GM19238 (cell line): ENCODE results near the gene USP7.
"Not testable (repeated sequence)": the region's sequence is repeated elsewhere in the genome, so short reads cannot be mapped to it uniquely, and the experiment has no call there.

Experiments
- DNase-seq: peaks from one replicate; pipeline ENCODE4 v3.0.0; 2011; ENCODE audit warnings: low spot score; ENCODE audit not compliant: insufficient read length

USP7 gene

DNA sequence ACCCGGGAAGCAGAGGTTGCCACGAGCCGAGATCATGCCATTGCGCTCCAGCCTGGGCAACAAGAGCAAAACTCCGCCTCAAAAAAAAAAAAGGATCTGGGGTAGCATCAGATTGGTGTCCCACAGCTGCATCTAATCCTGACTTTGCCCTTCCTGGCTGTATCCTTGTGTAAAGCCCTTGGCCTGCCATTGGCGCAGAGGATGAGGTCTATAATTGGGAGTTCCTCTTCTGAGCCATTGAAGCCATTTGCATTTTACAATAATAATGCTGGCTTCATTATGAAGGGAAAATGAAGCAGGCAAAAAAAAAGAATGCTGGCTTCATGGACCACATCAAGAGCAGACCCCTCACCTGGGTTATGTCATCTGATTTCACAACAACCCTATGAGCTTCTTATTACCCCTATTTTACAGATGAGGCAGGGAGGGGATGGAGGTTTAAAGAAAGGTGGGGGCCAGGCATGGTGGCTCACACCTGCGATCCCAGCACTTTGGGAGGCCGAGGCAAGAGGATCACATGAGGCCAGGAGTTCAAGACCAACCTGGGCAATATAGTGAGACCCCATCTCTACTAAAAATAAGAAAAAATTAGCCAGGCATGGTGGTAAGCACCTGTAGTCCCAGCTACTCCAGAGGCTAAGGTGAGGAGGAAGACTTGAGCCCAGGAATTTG is 82.7 kb downstream of the USP7 start:
- DNase-seq: no peak

DNA sequence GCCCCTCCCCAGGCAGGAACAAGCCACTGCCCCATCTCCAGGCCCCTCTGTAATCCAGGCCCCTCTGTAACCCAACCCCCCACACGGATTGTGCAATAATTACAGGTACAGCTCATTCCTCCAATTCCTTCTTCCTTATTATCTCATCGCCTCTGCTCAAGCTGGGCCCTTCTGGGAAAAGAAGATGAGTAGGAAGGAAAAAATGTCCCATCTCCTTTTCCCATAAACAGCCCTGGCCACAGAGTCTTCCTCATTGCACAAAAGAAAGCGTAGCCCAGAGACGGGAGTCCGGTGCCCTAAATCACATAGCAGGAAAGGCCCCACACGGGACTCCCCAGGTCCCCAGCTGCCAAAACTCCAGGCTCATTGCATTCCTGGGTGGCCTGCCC is 85.2 kb downstream of the USP7 start:
- no peak for DNase-seq

DNA sequence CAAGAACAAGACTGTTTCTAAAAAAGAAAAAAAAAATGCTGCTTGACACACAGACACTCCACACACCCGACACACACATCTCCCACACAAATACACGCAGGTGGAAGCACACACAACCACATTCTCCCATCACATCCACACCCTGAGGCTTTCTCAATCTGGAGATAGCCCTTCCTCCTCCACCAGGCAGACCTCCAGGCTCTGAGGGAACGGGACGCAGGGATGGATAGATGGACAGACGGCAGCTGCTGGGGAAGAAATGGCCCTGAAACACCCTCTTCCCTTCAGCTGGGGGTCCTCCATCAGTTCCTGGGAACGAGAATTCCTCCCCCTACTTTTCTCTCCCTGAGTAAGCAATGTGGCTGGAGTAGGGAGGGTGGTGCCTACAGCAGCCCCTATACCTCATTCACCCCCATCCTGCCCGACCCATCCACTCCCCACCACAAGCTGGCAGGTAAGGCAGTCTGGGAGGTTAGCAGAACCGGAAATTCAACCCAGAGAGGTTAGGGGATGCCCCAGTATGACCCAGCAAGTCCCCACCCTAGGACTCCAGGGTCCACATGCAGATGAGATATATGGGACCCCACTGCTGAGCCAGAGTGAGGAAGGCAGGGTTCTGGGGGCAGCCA is 85.7 kb downstream of the USP7 start:
- no peak for DNase-seq

DNA sequence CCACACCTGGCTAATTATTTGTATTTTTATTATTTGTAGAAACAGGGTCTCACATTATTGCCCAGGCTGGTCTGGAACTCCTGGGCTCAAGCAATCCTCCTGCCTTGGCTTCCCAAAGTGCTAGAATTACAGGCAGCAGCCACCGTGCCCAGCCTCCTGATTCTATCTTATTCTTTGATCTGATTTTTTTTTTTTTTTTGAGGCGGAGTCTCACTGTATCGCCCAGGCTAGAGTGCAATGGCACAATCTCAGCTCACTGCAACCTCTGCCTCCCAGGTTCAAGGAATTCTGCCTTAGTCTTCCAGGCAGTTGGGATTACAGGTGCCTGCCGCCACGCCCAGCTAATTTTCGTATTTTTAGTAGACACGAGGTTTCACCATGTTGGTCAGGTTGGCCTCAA is 88.4 kb downstream of the USP7 start:
- DNase-seq: not testable (repeated sequence)

DNA sequence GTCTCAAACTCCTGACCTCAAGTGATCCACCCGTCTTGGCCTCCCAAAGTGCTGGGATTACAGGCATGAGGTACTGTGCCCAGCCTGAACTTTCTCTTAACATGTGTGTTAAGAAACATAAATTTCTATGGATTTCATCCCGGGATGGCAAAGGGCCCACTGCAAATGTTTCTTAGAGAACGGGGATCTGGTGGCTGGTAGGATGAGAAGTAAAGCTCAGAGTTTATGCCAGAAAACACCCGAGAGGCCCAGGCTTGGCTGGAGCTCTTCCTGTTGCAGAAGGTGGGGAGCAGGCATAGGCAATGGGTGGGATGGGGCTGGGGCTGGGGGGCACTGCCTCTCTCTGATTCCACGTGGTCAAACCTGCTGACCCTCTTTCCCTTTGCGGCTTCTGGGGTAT is 89.3 kb downstream of the USP7 start:
- no peak for DNase-seq

DNA sequence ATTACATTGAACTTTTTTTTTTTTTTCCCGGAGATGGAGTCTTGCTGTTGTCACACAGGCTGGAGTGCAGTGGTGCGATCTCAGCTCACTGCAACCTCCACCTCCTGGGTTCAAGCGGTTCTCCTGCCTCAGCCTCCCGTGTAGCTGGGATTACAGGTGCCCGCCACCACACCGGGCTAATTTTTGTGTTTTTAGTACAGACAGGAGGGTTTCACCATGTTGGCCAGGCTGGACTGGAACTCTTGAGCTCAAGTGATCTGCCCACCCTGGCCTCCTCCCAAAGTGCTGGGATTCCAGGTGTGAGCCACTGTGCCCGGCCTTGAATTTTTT is 89.9 kb downstream of the USP7 start:
- not testable (repeated sequence) for DNase-seq

DNA sequence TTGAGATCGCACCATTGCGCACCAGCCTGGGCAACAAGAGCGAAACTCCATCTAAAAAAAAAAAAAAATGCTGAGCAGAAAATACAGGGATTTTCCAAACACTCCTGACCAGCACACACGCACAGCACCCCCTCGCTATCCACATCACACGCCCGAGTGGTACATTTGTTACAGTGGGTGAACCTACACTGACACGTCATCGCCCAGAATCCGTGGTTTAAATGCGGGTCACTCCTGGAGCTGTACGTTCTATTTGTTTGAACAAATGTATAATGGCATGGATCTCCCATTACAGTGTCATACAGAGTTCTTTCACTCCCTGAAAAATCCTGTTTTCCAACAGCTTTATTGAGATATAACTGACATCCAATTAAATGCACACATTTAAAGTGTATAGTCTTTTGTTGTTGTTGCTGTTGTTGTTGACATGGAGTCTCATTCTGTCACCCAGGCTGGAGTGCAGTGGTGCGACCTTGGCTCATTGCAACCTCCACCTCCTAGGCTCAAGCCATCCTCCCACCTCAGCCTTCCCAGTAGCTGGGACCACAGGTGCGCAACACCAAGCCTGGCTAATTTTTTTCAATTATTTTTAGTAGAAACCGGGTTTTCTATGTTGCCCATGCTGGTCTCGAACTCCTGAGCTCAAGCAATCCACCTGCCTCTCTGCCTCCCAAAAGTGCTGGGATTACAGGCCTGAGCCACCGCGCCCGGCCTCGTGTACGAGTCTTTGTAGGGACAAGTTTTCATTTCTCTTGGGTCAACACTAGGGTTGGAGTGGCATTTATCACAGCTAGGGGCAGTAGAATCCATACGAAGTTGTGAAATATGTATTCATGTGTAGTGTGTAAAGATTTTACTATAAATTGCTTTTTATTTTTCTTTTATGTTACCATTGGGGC is 90.5 kb downstream of the USP7 start:
- no peak for DNase-seq

DNA sequence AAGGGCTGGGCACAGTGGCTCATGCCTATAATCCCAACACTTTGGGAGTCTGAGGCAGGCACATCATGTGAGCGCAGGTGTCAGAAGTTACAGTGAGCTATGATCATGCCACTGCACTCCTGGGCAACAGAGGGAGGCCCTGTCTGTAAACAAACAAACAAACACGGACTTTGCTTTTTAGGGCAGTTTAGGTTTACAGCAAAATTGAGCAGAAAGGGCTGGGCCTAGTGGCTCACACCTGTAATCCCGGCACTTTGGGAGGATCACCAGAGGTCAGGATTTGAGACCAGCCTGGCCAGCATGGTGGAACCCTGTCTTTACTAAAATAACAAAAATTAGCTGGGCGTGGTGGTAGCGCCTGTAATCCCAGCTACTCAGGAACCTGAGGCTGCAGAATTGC is 91.6 kb downstream of the USP7 start:
- no peak for DNase-seq

DNA sequence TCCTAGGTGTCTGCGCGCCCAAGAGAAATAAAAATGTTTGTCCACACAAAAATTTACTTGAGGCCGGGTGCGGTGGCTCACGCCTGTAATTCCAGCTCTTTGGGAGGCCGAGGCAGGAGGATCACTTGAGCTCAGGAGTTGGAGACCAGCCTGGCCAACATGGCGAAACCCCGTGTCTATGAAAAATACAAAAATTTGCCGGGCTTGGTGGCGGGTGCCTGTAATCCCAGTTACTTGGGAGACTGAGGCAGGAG is 93.8 kb downstream of the USP7 start:
- DNase-seq: not testable (repeated sequence)

DNA sequence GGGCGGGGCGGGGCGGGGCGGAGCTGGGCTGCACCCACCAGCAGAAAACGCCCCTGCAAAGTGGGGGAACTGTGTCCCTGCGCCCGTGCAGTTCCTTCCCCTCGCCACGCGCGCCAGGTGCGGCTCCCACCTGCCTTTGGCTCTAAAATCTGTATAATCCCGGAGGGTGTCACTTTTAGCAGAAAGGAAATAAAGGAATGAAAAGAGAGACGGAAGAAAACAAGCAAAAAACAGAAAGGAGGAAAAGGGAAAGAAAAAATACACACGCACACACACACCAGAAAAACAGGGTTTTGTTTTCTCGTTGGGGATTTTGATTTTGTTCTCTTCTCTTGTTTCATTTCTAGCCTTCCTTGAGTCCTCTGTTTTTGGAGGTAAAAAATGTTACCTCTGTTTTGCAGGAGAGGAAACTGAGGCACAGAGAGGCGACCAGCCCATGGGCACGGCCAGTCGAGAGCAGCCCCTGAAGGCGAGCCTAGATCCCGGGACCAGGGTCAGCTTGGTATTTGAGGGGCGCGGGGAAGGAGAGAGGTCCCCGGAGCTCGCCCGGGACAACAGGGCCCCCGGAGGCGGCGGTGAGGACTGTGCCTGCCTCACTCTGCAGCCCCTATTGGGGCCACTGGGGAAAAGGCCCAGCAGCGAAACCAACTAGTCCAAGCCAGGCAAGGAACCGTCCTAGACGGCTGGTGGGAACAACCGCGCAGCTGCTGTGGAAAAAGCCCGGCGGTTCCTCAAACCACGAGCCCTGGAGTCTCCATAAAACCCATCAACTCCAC is 94.3 kb downstream of the USP7 start:
- no peak for DNase-seq

DNA sequence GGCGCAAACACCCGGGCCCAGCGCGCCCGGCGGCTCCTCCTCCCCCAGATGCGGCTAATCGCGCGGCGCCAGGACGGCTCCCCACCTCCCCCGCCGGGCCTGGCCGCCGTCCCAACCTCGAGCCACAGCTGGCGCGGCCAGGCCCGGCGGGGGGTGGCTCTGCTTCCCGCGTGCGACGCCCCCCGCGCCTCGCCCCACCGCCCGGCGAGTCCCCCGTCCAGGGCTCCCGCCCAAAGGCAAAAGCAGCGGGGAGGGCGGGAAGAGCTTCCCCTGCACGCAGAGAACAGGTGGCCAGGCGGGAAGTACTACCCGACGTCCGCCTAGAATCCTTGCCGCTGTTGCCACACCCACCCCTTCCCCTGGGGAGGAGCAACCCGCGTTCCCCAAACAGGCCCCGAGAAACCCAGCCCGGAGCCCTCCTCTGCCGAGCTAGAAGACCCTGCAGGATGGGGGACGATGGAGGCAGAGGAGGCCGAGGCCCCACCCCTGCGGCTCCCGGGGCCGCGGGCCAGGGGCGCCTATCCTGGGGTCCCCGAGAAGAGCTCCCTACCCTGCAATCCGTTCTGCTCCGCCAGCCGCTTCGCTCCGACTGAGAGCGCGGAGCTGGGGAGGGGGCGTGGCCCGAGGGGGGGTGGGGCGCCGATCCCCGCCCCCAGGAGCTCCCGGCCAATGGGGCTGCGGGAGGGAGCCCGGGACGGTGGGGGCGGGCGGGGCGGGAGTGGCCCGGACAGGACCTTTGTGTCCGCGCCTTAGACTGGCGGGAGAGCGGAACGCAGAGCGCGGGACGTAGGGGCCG is 95.1 kb downstream of the USP7 start, which contains the start of gene CARHSP1:
Gene CARHSP1 (minus strand): TSS at position 591 of the 796 bp plus-strand sequence. CDS start 9,678 bp downstream, outside the sequence.
- DNase-seq: peak; percentile 93

DNA sequence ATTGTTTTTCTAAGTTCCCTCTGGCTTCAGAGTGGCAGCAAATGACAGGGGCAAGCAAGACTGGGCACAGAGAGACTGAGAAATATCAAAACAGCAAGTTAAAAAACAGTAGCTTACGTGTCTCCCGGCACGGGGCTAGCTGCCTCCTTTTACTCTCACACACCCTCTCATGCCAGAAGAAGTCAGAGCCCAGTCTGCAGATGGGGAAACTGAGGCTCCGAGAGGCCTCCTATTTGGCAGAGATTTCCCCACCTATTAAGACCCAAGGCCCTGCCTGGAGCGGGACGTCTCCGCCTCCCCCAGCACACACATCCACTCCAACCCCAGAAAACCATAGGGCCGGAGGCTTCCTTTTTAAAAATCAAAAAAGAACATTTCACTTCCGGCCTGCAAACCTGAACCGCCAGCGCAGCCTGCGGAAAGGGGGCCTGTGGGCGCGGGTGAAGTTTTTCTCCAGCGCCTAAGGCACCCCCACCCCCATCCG is 95.7 kb downstream of the USP7 start:
- DNase-seq: no peak

DNA sequence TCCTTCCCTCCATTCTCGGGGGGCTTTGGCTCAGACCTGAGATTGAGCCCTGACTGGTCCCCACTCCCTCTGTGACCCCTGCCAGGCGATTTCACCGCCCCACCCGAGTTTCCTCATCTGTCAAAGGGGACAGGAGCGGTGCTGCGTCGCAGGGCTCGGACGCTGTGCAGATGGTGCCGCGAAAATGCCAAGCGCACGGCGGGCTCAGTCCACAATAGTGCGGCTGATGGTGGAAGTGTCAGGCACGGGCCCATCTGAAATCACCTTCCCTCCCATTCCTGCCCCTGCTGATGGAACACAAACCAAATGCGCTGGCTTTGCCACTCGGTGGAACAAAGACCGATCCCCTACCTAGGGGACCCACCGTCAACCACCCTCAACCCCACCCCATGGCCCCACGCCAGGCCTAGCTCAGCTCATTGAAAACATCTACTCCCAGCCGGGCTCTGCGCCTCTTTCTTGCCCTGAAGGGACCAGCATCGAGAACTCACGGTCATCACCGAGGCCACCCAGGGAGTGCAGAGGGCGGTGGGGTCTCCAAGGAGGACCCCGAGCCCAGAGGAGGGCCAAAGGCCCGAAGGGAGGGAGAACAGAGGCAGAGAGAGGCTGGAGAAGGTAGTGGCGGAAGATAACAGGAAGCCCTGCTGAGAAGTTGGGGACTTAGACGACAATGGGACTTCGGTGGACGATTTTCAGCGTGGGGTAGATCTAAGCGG is 96.3 kb downstream of the USP7 start:
- DNase-seq: no peak

DNA sequence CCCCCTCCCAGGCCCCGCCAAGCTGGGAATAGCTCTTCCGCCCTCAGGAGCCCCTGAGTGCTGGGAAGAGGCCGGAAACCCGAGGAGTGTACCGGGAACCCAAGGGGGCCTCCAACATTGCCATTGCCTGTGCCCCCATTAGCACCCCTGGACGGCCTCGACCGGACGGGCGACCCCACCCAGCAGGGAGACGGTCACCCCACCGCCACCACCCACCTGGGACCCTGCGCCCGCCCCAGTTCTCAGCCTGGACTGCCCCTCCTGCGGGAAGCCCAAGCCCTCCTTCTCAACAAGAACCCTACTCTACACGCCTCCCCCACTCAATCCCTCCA is 96.9 kb downstream of the USP7 start:
- no peak for DNase-seq

DNA sequence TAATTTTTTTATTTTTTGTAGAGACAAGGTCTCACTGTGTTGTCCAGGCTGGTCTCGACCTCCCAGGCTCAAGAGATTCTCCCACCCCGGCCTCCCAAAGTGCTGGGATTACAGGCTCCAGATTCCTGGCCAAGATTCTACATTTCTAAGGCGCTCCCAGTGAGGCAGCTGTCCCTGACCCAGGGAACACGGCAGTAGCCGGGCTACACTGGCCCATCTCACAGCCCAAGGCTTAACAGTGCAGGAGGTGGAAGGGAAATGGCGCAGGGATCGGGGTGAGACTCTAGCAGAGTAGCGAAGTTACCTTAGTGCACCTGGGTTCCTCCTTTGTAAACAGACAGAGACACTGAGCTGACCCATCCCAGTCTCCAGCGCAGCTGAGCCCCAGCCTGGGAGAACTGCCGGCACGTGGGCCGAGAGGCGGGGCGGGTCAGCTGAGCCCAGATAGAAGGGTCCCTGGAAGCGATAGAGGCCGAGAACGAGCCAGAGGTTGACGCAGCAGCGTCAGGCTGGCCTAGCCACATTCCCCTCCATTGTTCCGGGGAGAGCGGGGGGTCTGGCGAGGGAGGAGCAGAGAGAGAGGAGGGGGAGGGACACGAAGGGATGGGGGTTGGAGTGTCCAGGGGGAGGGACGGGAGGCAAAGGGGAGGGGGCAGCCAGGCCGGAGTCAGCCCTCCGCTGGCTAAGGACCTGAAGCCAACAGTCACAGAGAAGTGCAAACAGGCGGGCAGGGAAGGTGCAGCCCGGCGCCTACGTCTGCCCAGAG is 97.4 kb downstream of the USP7 start:
- DNase-seq: no peak

DNA sequence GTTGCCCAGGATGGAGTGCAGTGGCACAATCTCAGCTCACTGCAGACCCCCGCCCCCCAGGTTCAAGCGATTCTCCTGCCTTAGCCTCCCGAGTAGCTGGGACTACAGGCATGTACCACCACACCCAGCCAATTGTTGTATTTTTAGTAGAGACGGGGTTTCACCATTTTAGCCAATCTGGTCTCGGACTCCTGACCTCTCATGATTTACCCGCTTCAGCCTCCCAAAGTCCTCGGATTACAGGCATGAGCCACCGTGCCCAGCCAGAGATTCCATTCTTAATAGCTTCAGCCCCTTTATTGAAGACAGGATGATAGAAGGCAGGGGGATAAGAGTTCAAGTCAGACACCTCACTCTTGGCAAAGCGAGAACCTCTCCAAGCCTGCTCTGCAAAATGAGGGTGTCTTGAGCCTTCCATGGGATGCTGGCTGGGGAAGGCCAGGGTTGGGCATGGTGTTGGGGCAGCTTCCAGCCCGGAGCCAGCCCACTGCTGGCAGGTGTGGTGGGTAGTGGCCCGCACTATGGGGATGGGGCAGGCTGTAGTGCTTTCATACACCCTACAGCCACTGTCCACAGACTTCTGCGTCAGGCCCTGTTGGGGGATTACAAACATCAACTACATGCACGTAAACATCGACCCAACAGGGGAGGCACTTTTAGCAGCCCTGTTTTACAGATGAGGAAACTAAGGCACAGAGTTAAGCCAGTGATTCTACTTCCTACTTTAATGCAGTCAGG is 98.4 kb downstream of the USP7 start:
- DNase-seq: no peak

DNA sequence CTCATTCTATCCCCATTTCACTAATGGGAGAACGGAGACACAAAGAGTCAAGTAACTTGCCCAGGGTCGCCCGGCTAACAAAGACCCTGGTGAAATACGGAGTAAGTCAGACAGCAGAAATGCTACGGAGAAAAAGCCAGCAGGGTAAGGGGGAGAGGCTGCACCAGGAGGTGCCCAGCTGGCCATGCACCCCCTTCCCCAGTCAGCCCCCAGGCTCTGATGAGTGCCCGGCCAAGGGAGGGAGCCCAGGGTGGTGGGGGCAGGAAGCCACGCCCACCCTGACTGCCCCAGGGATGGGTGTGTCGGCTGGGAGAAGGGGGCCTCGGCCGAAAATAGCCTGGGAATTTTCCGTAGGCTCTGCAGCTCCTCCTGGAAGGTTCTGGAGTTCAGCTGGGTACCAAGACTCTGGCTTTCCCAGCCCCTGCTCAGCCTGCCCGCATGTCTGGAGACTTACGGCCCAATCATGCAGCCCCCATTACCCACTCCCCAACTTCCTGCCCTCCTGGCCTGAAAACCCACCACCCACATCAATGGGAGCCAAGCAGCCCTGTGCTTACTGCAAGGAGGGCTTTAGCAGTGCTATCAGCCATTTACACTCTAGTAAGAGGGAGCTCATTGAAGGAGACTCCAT is 99.1 kb downstream of the USP7 start:
- no peak for DNase-seq

DNA sequence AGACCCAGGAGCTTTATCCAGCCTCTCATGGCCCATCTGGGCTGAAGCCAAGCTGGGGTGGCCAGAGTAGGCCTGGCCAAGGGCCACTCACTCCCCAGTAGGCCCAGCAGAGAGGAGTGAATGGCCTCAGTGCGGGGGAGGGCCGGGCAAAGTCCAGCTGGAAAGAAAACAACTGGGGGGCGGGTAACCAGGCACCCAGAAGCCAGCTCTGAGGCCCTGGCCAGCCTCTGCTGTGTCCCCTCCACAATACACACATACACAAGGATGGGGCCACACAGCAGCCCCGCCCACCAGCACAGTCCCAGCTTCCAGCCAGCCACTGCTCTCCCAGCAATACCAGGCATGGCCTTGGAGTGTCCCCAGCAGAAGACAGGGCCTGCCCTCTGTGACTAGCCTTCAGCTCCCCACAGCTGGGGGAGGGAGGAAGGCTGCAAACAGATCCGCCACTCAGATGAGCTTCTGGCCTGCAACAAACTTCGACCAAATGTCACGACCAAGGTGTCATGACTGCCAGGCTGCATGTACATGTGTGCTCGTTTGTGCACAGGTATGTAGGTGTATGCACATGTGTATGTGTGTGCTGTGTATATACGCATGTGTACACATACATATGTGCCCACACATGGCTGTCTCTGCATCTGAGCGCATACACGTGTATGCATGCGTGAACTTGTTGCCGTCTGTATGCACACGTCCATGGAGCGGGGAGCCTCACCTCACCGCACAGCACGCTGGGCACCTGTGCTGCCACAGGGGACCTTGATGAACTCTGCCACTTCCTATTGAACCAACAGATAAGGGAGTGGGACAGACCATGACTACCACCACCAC is 99.9 kb downstream of the USP7 start:
- DNase-seq: no peak
